ENCODE results near the gene COL6A2. TPM values are rescaled to one million over a fixed set of nuclear protein-coding genes. Genes with fewer than 3 reads are reported as not detected.
A peak's percentile ranks its signal among the peaks of the same experiment; 100 is the strongest.

The COL6A2 gene
- total RNA-seq, 1 experiment from 2014 or later = 129 TPM

GRCh38 chr21:46145840-46146691 is 48.2 kb downstream of the COL6A2 start:
- no peak overlapping the region for H2AK5ac ChIP-seq (ENCODE audit: insufficient read length, low read length)
- H3K4me3 Mint-ChIP-seq = no peak overlapping the region; a peak in 1 of 5 replicates
- no peaks in the 10 kb centered on the region for H3K27me3 ChIP-seq (ENCODE audit: insufficient read depth, low read length)
- H3K9me3 Mint-ChIP-seq = peaks cover 5 to 6% of the 10 kb centered on the region in 2 experiments; a peak in 2 of 5 replicates
- no peak overlapping the region for H3K4me2 ChIP-seq (ENCODE audit: insufficient read depth, insufficient read length, low read length)
- peaks cover 13 to 24% of the 10 kb centered on the region in 2 experiments; a peak in 3 of 4 replicates for H3K4me1 Mint-ChIP-seq
- H2BK20ac ChIP-seq (ENCODE audit: low read depth, low read length, poor library complexity, severe bottlenecking) = no peak overlapping the region
- H3K4me1 ChIP-seq (ENCODE audit: insufficient read depth, low read length) = no peaks in the 10 kb centered on the region
- no peaks in the 10 kb centered on the region for H3K79me1 ChIP-seq (ENCODE audit: insufficient read depth, low read depth, low read length, poor library complexity, severe bottlenecking)
- no CpG with 5 or more reads among the region's 60 CpGs for WGBS (ENCODE audit: extremely low coverage, insufficient read length, low lambda C conversion rate)
- no peak overlapping the region for H2BK12ac ChIP-seq (ENCODE audit: insufficient read length, low read depth, low read length)
- H4K91ac ChIP-seq (ENCODE audit: insufficient read length, low read depth, low read length) = no peak overlapping the region
- no peak for DNase-seq
- no peak overlapping the region for H3T11ph ChIP-seq (ENCODE audit: low read length)
- H3K27ac Mint-ChIP-seq = peak overlapping the region in 1 of 3 experiments; percentile 69; a peak in 1 of 7 replicates
- H2BK15ac ChIP-seq (ENCODE audit: low read depth, low read length) = no peak overlapping the region
- no peak overlapping the region for H3K18ac ChIP-seq (ENCODE audit: insufficient read length, low read depth, low read length)
- no peak overlapping the region for H4K5ac ChIP-seq (ENCODE audit: insufficient read length, low read depth, low read length)
- no peak overlapping the region for H3K4ac ChIP-seq (ENCODE audit: low read depth, low read length)
- no peak overlapping the region for H4K8ac ChIP-seq (replicated peaks; ENCODE audit: insufficient read length, low read depth, low read length)
- peaks cover 7 to 10% (median 8%) of the 10 kb centered on the region in 3 experiments; a peak in 5 of 7 replicates for H3K36me3 Mint-ChIP-seq (ENCODE audit: insufficient read depth in 1 of 3, low read depth in 3 of 3)
- H2BK5ac ChIP-seq (ENCODE audit: insufficient read length, low read length) = no peak overlapping the region
- H3K9me3 ChIP-seq (ENCODE audit: control insufficient read depth, low read depth, low read length) = no peaks in the 10 kb centered on the region
- H3K27ac ChIP-seq (ENCODE audit: insufficient read length, low read depth, low read length) = no peak overlapping the region
- H3K14ac ChIP-seq (ENCODE audit: insufficient read depth, low read length) = no peak overlapping the region
- no peak overlapping the region for H3K9ac ChIP-seq (ENCODE audit: extremely low read depth, insufficient read length, low read length)
- H2AFZ ChIP-seq (ENCODE audit: low read length) = no peak overlapping the region
- TF ChIP-seq CTCF (conservative IDR thresholded peaks at IDR 0.05) = no peak
- no peaks in the 10 kb centered on the region for H3K79me2 ChIP-seq (ENCODE audit: insufficient read depth, low read length)
- H3K56ac ChIP-seq (ENCODE audit: insufficient read length, low read depth, low read length) = no peak overlapping the region
- peaks cover 16% of the 10 kb centered on the region for H3K27me3 Mint-ChIP-seq (ENCODE audit: low read depth)
- no peaks in the 10 kb centered on the region for H3K23me2 ChIP-seq (ENCODE audit: insufficient read length, low read depth, low read length, poor library complexity, severe bottlenecking)
- H4K20me1 ChIP-seq (ENCODE audit: control insufficient read depth, insufficient read depth, insufficient read length) = no peaks in the 10 kb centered on the region
- no peak overlapping the region for H3K23ac ChIP-seq (ENCODE audit: insufficient read length, low read depth, low read length)
- H2BK120ac ChIP-seq (ENCODE audit: low read depth, low read length, poor library complexity, severe bottlenecking) = no peak overlapping the region

All from H9 (cell line).